GM12878 (cell line): ENCODE results near the gene UBC. TPM values are rescaled to one million over a fixed set of nuclear protein-coding genes. Genes with fewer than 3 reads are reported as not detected.

Experiments used
- BHLHE40 ChIP-seq, 2 experiments: fragments of 450-650 bp in 1 of 2; IDR thresholded peaks; 2 replicates each; pipeline ENCODE4 v1.6.1; 2011 to 2017; ENCODE audit warnings: low read depth in 2 of 2, borderline replicate concordance in 1 of 2, improper control_type of control experiment in 1 of 2, low read length in 1 of 2, mild to moderate bottlenecking in 1 of 2
- CBX3 ChIP-seq: fragments of 200-600 bp; sonication (generic); IDR thresholded peaks from 2 replicates; pipeline ENCODE4 v1.6.1; 2016; ENCODE audit warnings: low read depth, borderline replicate concordance
- CHD1 ChIP-seq: IDR thresholded peaks from 2 replicates; pipeline ENCODE4 v1.6.1; 2012; ENCODE audit warnings: low read depth, low read length, improper control_type of control experiment
- ESRRA ChIP-seq: IDR thresholded peaks from 2 replicates; pipeline ENCODE4 v1.6.1; 2012; ENCODE audit warnings: mild to moderate bottlenecking, low read length, improper control_type of control experiment
- MEF2B ChIP-seq: fragments of 450-650 bp; IDR thresholded peaks from 2 replicates; pipeline ENCODE4 v1.6.1; 2018; ENCODE audit warnings: mild to moderate bottlenecking, moderate library complexity; ENCODE audit not compliant: partially characterized antibody, poor library complexity, severe bottlenecking
- MTA2 ChIP-seq: fragments of 450-650 bp; IDR thresholded peaks from 2 replicates; pipeline ENCODE4 v1.6.1; 2016; ENCODE audit warnings: low read depth, mild to moderate bottlenecking, moderate library complexity
- MTA3 ChIP-seq: IDR thresholded peaks from 2 replicates; pipeline ENCODE4 v1.6.1; 2012; ENCODE audit warnings: low read length, inconsistent platforms, borderline replicate concordance
- NR2C1 ChIP-seq: fragments of 450-650 bp; IDR thresholded peaks from 2 replicates; pipeline ENCODE4 v1.6.1; 2017; ENCODE audit warnings: antibody characterized with exemption, mild to moderate bottlenecking, moderate library complexity
- PAX5 ChIP-seq: IDR thresholded peaks from 2 replicates; pipeline ENCODE4 v1.6.1; 2011; ENCODE audit warnings: low read depth, low read length, borderline replicate concordance
- RCOR1 ChIP-seq: conservative IDR thresholded peaks from 2 replicates; pipeline ENCODE4 v1.6.1; 2012; ENCODE audit warnings: low read depth, low read length, improper control_type of control experiment
- STAT3 ChIP-seq: IDR thresholded peaks from 2 replicates; pipeline ENCODE4 v1.6.1; 2011; ENCODE audit warnings: low read depth, low read length, improper control_type of control experiment
- TARDBP ChIP-seq: IDR thresholded peaks from 2 replicates; pipeline ENCODE4 v1.6.1; 2016; ENCODE audit warnings: borderline replicate concordance
- YBX1 ChIP-seq: fragments of 450-650 bp; IDR thresholded peaks from 2 replicates; pipeline ENCODE4 v1.6.1; 2016; ENCODE audit warnings: antibody characterized with exemption
- YY1 ChIP-seq: IDR thresholded peaks from 2 replicates; pipeline ENCODE4 v1.6.1; 2011; ENCODE audit warnings: low read depth, mild to moderate bottlenecking, low read length
- ZNF274 ChIP-seq: IDR thresholded peaks from one replicate; pipeline ENCODE4 v1.8.0; 2011; ENCODE audit not compliant: insufficient read length, insufficient read depth
- polyA plus RNA-seq, 11 experiments: library from polyadenylated mRNA; depleted of rRNA in 4 of 11; unstranded in 6 of 11; stranded (reverse) in 5 of 11; fragments of >200 nt; fragmentation: Nextera tagmentation in 4 of 11; fragmentation: Illumina TruSeq in 1 of 11; extraction: Ambion mirVana in 4 of 11; extraction: Trizol in 1 of 11; gene quantifications; 1 replicate in 1 of 11; 2 replicates in 10 of 11; pipeline versions ENCODE4 v1.2.1 to v1.2.3, GENCODE V29; 2011 to 2016; ENCODE audit warnings: inconsistent platforms in 2 of 11, missing spikeins in 2 of 11, low read depth in 1 of 11
- total RNA-seq, 4 experiments: library from RNA; depleted of rRNA in 3 of 4; stranded (reverse); fragments of >200 nt in 3 of 4; fragmentation: Illumina TruSeq in 1 of 4; extraction: Trizol in 1 of 4; gene quantifications; 2 replicates each; pipeline versions ENCODE4 v1.2.1 to v1.2.3, GENCODE V29; 2013 to 2021
- TF ChIP-seq, protein P1 (sequence below): fragments of 450-650 bp; formaldehyde crosslinking; IDR thresholded peaks from 2 replicates; pipeline ENCODE4 v1.5.0; 2022; ENCODE audit warnings: mild to moderate bottlenecking, missing genetic modification characterization
- TF ChIP-seq, protein P2 (sequence below): IDR thresholded peaks from 2 replicates; pipeline ENCODE4 v1.6.1; 2011; ENCODE audit warnings: borderline replicate concordance, low read depth, mild to moderate bottlenecking, moderate library complexity, mixed read lengths, low read length; ENCODE audit not compliant: insufficient read depth; ENCODE audit errors: extremely low read length
- TF ChIP-seq, protein P3 (sequence below), 3 experiments: IDR thresholded peaks in 2 of 3; conservative IDR thresholded peaks in 1 of 3; 2 replicates each; pipeline ENCODE4 v1.5.1; 2011; ENCODE audit warnings: low read depth in 3 of 3, low read length in 3 of 3, mild to moderate bottlenecking in 3 of 3, control low read depth in 2 of 3, moderate library complexity in 2 of 3, inconsistent platforms in 1 of 3, mixed read lengths in 1 of 3; ENCODE audit not compliant: control insufficient read depth in 2 of 3, insufficient read depth in 1 of 3; ENCODE audit errors: extremely low read depth in 1 of 3
- TF ChIP-seq, protein P4 (sequence below): fragments of 450-650 bp; IDR thresholded peaks from 2 replicates; pipeline ENCODE4 v1.6.1; 2017; ENCODE audit warnings: low read depth, mild to moderate bottlenecking, moderate library complexity
- TF ChIP-seq, protein P5 (sequence below): IDR thresholded peaks from 2 replicates; pipeline ENCODE4 v1.6.1; 2012; ENCODE audit warnings: low read depth, low read length, improper control_type of control experiment
- TF ChIP-seq, protein P6 (sequence below): IDR thresholded peaks from 2 replicates; pipeline ENCODE4 v1.6.1; 2012; ENCODE audit warnings: low read depth, low read length, improper control_type of control experiment

Gene UBC
- total and polyA plus RNA-seq, 10 of the 15 experiments (the other 5 are each of a cell fraction or from before 2014, with no cell fraction given) = 653 to 1,666 (median 874) TPM

DNA sequence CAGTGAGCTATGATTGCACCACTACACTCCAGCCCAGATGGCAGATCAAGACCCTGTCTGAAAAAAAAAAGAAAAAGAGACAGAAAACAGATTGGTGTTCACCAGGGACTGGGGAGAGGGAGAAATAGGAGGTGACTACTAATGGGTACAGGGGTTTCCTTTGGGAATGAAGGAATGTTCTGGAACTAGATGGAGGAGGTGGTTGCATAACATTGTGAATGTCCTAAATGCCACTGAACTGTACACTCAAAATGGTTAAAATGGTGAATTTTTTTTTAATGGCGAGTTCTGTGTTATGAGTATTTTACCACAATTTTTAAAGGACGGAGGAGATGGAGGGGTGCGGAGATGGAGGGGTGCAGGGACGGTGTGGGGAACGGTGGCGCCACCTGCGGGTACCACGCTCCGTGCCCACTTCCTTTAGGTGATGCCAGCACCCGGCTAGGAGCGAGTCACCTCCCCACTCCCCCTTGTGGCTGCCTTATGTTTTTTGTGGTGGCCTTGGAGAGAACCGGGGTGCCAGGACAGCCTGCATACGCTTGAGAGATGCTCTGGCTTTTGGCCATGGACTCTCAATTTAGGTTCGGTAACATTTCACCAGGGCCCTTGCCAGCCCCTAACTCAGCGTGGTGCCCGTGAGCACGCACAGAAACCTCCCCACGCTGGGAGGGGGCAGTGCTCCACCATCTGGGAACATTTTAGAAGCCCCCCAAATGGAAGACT, 16.1 kb downstream of the UBC start (continued):
- TF ChIP-seq, protein P1, sequence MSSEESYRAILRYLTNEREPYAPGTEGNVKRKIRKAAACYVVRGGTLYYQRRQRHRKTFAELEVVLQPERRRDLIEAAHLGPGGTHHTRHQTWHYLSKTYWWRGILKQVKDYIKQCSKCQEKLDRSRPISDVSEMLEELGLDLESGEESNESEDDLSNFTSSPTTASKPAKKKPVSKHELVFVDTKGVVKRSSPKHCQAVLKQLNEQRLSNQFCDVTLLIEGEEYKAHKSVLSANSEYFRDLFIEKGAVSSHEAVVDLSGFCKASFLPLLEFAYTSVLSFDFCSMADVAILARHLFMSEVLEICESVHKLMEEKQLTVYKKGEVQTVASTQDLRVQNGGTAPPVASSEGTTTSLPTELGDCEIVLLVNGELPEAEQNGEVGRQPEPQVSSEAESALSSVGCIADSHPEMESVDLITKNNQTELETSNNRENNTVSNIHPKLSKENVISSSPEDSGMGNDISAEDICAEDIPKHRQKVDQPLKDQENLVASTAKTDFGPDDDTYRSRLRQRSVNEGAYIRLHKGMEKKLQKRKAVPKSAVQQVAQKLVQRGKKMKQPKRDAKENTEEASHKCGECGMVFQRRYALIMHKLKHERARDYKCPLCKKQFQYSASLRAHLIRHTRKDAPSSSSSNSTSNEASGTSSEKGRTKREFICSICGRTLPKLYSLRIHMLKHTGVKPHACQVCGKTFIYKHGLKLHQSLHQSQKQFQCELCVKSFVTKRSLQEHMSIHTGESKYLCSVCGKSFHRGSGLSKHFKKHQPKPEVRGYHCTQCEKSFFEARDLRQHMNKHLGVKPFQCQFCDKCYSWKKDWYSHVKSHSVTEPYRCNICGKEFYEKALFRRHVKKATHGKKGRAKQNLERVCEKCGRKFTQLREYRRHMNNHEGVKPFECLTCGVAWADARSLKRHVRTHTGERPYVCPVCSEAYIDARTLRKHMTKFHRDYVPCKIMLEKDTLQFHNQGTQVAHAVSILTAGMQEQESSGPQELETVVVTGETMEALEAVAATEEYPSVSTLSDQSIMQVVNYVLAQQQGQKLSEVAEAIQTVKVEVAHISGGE (CRISPR knock-in tag) = no peak
- TF ChIP-seq YBX1 (no peak), NR2C1 (no peak), BHLHE40 (IDR thresholded peaks at IDR 0.05; ENCODE audit: borderline replicate concordance in 1 of 2, low read depth in 2 of 2, low read length in 1 of 2) (peak; percentile 11 to 46; a peak in 1 of 4 replicates), CHD1 (no peak), MTA2 (no peak), STAT3 (no peak), ESRRA (no peak), ZNF274 (no peak), MTA3 (no peak), YY1 (no peak), MEF2B (no peak), TARDBP (no peak), RCOR1 (0 out of 2 replicates have a peak, but pooled peaks have one; percentile 33), CBX3 (no peak), PAX5 (no peak)
- TF ChIP-seq, protein P2, sequence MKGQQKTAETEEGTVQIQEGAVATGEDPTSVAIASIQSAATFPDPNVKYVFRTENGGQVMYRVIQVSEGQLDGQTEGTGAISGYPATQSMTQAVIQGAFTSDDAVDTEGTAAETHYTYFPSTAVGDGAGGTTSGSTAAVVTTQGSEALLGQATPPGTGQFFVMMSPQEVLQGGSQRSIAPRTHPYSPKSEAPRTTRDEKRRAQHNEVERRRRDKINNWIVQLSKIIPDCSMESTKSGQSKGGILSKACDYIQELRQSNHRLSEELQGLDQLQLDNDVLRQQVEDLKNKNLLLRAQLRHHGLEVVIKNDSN = no peak
- TF ChIP-seq, protein P3, sequence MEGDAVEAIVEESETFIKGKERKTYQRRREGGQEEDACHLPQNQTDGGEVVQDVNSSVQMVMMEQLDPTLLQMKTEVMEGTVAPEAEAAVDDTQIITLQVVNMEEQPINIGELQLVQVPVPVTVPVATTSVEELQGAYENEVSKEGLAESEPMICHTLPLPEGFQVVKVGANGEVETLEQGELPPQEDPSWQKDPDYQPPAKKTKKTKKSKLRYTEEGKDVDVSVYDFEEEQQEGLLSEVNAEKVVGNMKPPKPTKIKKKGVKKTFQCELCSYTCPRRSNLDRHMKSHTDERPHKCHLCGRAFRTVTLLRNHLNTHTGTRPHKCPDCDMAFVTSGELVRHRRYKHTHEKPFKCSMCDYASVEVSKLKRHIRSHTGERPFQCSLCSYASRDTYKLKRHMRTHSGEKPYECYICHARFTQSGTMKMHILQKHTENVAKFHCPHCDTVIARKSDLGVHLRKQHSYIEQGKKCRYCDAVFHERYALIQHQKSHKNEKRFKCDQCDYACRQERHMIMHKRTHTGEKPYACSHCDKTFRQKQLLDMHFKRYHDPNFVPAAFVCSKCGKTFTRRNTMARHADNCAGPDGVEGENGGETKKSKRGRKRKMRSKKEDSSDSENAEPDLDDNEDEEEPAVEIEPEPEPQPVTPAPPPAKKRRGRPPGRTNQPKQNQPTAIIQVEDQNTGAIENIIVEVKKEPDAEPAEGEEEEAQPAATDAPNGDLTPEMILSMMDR (IDR thresholded peaks at IDR 0.05 in 2 of 3, conservative IDR thresholded peaks at IDR 0.05 in 1 of 3; ENCODE audit: control insufficient read depth in 2 of 3, extremely low read depth in 1 of 3, insufficient read depth in 1 of 3, low read depth in 3 of 3, low read length in 3 of 3) = peak; percentile 72 to 81 (median 78)
- TF ChIP-seq, protein P4, sequence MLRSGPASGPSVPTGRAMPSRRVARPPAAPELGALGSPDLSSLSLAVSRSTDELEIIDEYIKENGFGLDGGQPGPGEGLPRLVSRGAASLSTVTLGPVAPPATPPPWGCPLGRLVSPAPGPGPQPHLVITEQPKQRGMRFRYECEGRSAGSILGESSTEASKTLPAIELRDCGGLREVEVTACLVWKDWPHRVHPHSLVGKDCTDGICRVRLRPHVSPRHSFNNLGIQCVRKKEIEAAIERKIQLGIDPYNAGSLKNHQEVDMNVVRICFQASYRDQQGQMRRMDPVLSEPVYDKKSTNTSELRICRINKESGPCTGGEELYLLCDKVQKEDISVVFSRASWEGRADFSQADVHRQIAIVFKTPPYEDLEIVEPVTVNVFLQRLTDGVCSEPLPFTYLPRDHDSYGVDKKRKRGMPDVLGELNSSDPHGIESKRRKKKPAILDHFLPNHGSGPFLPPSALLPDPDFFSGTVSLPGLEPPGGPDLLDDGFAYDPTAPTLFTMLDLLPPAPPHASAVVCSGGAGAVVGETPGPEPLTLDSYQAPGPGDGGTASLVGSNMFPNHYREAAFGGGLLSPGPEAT = no peak
- TF ChIP-seq, protein P5, sequence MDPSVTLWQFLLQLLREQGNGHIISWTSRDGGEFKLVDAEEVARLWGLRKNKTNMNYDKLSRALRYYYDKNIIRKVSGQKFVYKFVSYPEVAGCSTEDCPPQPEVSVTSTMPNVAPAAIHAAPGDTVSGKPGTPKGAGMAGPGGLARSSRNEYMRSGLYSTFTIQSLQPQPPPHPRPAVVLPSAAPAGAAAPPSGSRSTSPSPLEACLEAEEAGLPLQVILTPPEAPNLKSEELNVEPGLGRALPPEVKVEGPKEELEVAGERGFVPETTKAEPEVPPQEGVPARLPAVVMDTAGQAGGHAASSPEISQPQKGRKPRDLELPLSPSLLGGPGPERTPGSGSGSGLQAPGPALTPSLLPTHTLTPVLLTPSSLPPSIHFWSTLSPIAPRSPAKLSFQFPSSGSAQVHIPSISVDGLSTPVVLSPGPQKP = no peak
- TF ChIP-seq, protein P6, sequence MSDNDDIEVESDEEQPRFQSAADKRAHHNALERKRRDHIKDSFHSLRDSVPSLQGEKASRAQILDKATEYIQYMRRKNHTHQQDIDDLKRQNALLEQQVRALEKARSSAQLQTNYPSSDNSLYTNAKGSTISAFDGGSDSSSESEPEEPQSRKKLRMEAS = no peak
